ENCODE measurements around the gene RIMKLA.

RIMKLA gene

GRCh38 chr1:42335809-42336518, 44.6 kb upstream of the RIMKLA start:
- POLR2A ChIA-PET, result no interaction called here
- CTCF ChIA-PET, result interaction anchor here (1.0 to 2.5 kb wide), 3 partner anchors 8 to 162 kb away, joined by 3 to 8 read pairs (median 4); no protein-coding TSS in a partner anchor
- no peak for TF ChIP-seq CTCF (IDR thresholded peaks at IDR 0.05; ENCODE audit: control extremely low read depth, extremely low read depth, low read depth, missing control alignments)
- DNase-seq (ENCODE audit: extremely low spot score), result no peak

- CTCF ChIA-PET, result interaction anchor here (1.3 to 2.5 kb wide), 2 partner anchors 11 to 163 kb away, joined by 3 to 8 read pairs; no protein-coding TSS in a partner anchor
- no peak for TF ChIP-seq CTCF (IDR thresholded peaks at IDR 0.05; ENCODE audit: control extremely low read depth, extremely low read depth, low read depth, missing control alignments)
- POLR2A ChIA-PET, result no interaction called here
These were observed 43.6 kb upstream of the RIMKLA start for GRCh38 chr1:42336978-42337377.

GRCh38 chr1:42340093-42340492, 40.5 kb upstream of the RIMKLA start:
- no peak for TF ChIP-seq CTCF (IDR thresholded peaks at IDR 0.05; ENCODE audit: control extremely low read depth, extremely low read depth, low read depth, missing control alignments)
- ChIA-PET CTCF (interaction anchor here (0.6 to 2.8 kb wide), 6 partner anchors 10 to 583 kb away, joined by 3 to 8 read pairs (median 3); no protein-coding TSS in a partner anchor), POLR2A (no interaction called here)
- no peak for DNase-seq (ENCODE audit: extremely low spot score)

More at GRCh38 chr1:42336978-42337377, 43.6 kb upstream of the RIMKLA start:
- no peak for DNase-seq (ENCODE audit: extremely low spot score)

GRCh38 chr1:42340901-42341300, 39.7 kb upstream of the RIMKLA start:
- TF ChIP-seq CTCF (IDR thresholded peaks at IDR 0.05; ENCODE audit: control extremely low read depth, extremely low read depth, low read depth, missing control alignments), result no peak
- ChIA-PET CTCF (interaction anchor here (1.5 to 2.8 kb wide), 3 partner anchors 38 to 167 kb away, joined by 3 to 8 read pairs (median 7); no protein-coding TSS in a partner anchor), POLR2A (no interaction called here)
- no peak for DNase-seq (ENCODE audit: extremely low spot score)

GRCh38 chr1:42343049-42343448, 37.5 kb upstream of the RIMKLA start:
- ChIA-PET CTCF (interaction anchor here (2.8 kb wide), 1 partner anchor 169 kb away, joined by 8 read pairs; no protein-coding TSS in a partner anchor), POLR2A (no interaction called here)
- no peak for TF ChIP-seq CTCF (IDR thresholded peaks at IDR 0.05; ENCODE audit: control extremely low read depth, extremely low read depth, low read depth, missing control alignments)
- DNase-seq (ENCODE audit: extremely low spot score), result no peak

- POLR2A ChIA-PET, result no interaction called here
- DNase-seq (ENCODE audit: extremely low spot score), result no peak
- CTCF ChIA-PET, result no interaction called here
- TF ChIP-seq CTCF (IDR thresholded peaks at IDR 0.05; ENCODE audit: control extremely low read depth, extremely low read depth, low read depth, missing control alignments), result no peak
These were observed 32.1 kb upstream of the RIMKLA start for GRCh38 chr1:42348498-42348897.
